ENCODE results near the gene CSTF1.

Gene CSTF1

GRCh38 chr20:56412473-56412790 lies 20.0 kb downstream of the CSTF1 start:
- H3K4me3 ChIP-seq (replicated peaks; ENCODE audit: low read depth, low read length): 0 out of 2 replicates have a peak overlapping the region, but pooled peaks have one; percentile 3
- DNase-seq (ENCODE audit: extremely low read depth, low read depth): no peak
- TF ChIP-seq CTCF (IDR thresholded peaks at IDR 0.05; ENCODE audit: low read depth, low read length, missing control alignments): no peak

GRCh38 chr20:56412949-56413348 lies 20.5 kb downstream of the CSTF1 start:
- H3K4me3 ChIP-seq (replicated peaks; ENCODE audit: low read depth, low read length): no peak overlapping the region
- TF ChIP-seq CTCF (IDR thresholded peaks at IDR 0.05; ENCODE audit: low read depth, low read length, missing control alignments): no peak
- no peak for DNase-seq (ENCODE audit: extremely low read depth, low read depth)

- H3K4me3 ChIP-seq (replicated peaks; ENCODE audit: low read depth, low read length): no peak overlapping the region
These were observed 22.7 kb downstream of the CSTF1 start for GRCh38 chr20:56414842-56415765.

GRCh38 chr20:56417402-56417801 lies 25.0 kb downstream of the CSTF1 start:
- no peak for DNase-seq (ENCODE audit: extremely low read depth, low read depth)
- TF ChIP-seq CTCF (IDR thresholded peaks at IDR 0.05; ENCODE audit: low read depth, low read length, missing control alignments): no peak
- H3K4me3 ChIP-seq (replicated peaks; ENCODE audit: low read depth, low read length): no peak overlapping the region

More at GRCh38 chr20:56414842-56415765, 22.7 kb downstream of the CSTF1 start:
- DNase-seq (ENCODE audit: extremely low read depth, low read depth): no peak
- TF ChIP-seq CTCF (IDR thresholded peaks at IDR 0.05; ENCODE audit: low read depth, low read length, missing control alignments): no peak

- no peak overlapping the region for H3K4me3 ChIP-seq (replicated peaks; ENCODE audit: low read depth, low read length)
- TF ChIP-seq CTCF (IDR thresholded peaks at IDR 0.05; ENCODE audit: low read depth, low read length, missing control alignments): no peak
- no peak for DNase-seq (ENCODE audit: extremely low read depth, low read depth)
These were observed 25.5 kb downstream of the CSTF1 start for GRCh38 chr20:56417911-56418310.

- no peak for DNase-seq (ENCODE audit: extremely low read depth, low read depth)
- no peak for TF ChIP-seq CTCF (IDR thresholded peaks at IDR 0.05; ENCODE audit: low read depth, low read length, missing control alignments)
- H3K4me3 ChIP-seq (replicated peaks; ENCODE audit: low read depth, low read length): no peak overlapping the region
These were observed 26.0 kb downstream of the CSTF1 start for GRCh38 chr20:56418385-56418861.

Measured in HFF-Myc (cell line).